Lung (tissue), 12 donors: ENCODE data around the gene ABCG8. TPM values are rescaled to one million over a fixed set of nuclear protein-coding genes. Genes with fewer than 3 reads are reported as not detected.

Experiments used
- ATAC-seq: fragments of 200-7000 bp; cut with Tn5 transposase; one replicate; pipeline ENCODE4 v1.9.1; 2020; ENCODE audit warnings: moderate number of reproducible peaks; ENCODE audit not compliant: insufficient read depth, low FRiP score
- DNase-seq, 3 donors: peaks; one replicate each; pipeline ENCODE4 v3.0.0-alpha.2; 2013 to 2017
- H3K27ac ChIP-seq, 2 donors: one replicate each; pipeline ENCODE4 v1.5.1; 2013; ENCODE audit warnings: mild to moderate bottlenecking in 2 of 2, moderate library complexity in 2 of 2, control low read depth in 1 of 2, inconsistent platforms in 1 of 2, low read depth in 1 of 2, low read length in 1 of 2
- H3K27me3 ChIP-seq, 3 donors: one replicate each; pipeline ENCODE4 v1.5.1; 2013; ENCODE audit warnings: low read length in 2 of 3; ENCODE audit not compliant: control insufficient read depth in 3 of 3, insufficient read depth in 3 of 3
- H3K36me3 ChIP-seq, 4 donors: one replicate each; pipeline ENCODE4 v1.5.1; 2013; ENCODE audit warnings: low read length in 4 of 4, mild to moderate bottlenecking in 1 of 4, moderate library complexity in 1 of 4; ENCODE audit not compliant: control insufficient read depth in 4 of 4, insufficient read depth in 4 of 4
- H3K4me1 ChIP-seq, 5 donors: one replicate each; pipeline ENCODE4 v1.5.1; 2013; ENCODE audit warnings: low read length in 5 of 5, mild to moderate bottlenecking in 2 of 5, moderate library complexity in 1 of 5; ENCODE audit not compliant: control insufficient read depth in 5 of 5, insufficient read depth in 5 of 5
- H3K4me3 ChIP-seq: one replicate; pipeline ENCODE4 v1.5.1; 2013; ENCODE audit warnings: mild to moderate bottlenecking, control low read depth, moderate library complexity
- H3K9ac ChIP-seq, 2 donors: one replicate each; pipeline ENCODE4 v1.5.1; 2013; ENCODE audit warnings: low read length in 2 of 2, control low read depth in 1 of 2; ENCODE audit not compliant: insufficient read depth in 1 of 2
- H3K9me3 ChIP-seq, 4 donors: one replicate each; pipeline ENCODE4 v1.5.1; 2013; ENCODE audit warnings: low read length in 3 of 4, mild to moderate bottlenecking in 1 of 4, moderate library complexity in 1 of 4; ENCODE audit not compliant: control insufficient read depth in 4 of 4, insufficient read depth in 3 of 4
- WGBS, 2 donors: extraction: QIAGEN DNeasy Blood & Tissue Kit; methylation state at CpG; one replicate each; pipeline ENCODE4 v1.1.7; 2013; 5-methylcytosine and 5-hydroxymethylcytosine counted together
- polyA plus RNA-seq, 2 donors: library from polyadenylated mRNA; stranded (reverse); fragments of 200-250 nt; gene quantifications; one replicate each; pipeline ENCODE4 v1.2.1, GENCODE V29; 2013
- total RNA-seq, 2 donors: library from RNA; depleted of rRNA in 1 of 2; stranded (reverse); fragments of >200 nt in 1 of 2; gene quantifications; one replicate each; pipeline ENCODE4 v1.2.1, GENCODE V29; 2014 to 2021
- TF ChIP-seq, protein P1 (sequence below): IDR thresholded peaks from 2 replicates; pipeline ENCODE4 v1.5.1; 2012; ENCODE audit warnings: mild to moderate bottlenecking; ENCODE audit errors: control extremely low read depth, extremely low read depth
- donor health status: control.
- donor health status: control.
- donor health status: Bipolar disorder and iron deficiency.
- donor health status: healthy.
- donor health status: DM: yes; HTN: yes; CAD: no.

Gene ABCG8
- total and polyA plus RNA-seq, 4 donors = 0.80 TPM; not detected in 3

DNA sequence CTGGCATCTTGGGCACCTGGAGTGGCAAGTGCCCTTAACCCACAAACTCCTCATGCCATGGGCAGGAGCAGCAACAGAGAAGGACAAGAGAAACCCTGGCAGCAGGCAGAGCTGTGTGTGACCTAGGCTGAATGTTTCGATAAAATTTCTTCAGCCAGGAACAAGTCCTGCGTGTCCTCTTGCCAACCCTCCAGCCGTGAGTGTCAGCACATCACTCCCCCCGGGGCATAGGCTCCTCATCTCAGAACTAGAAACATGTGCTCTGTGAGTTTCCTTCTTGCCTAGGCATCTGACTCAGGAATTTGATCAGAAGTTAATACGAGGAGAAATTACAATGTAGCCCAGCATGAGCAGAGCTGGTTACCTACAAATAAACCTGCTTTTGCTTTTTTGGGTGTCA, 2.2 kb downstream of the ABCG8 start:
- 73 to 93% methylated on average over 5 of the region's 5 CpGs for WGBS, 2 donors
- ATAC-seq = no peak

GRCh38 chr2:43841949-43842865, 3.4 kb downstream of the ABCG8 start:
- DNase-seq = no peak
- H3K27me3 ChIP-seq = no peaks in the 10 kb centered on the region
- no peak for ATAC-seq
- no peaks in the 10 kb centered on the region for H3K36me3 ChIP-seq
- H3K27ac ChIP-seq = no peak overlapping the region
- H3K9ac ChIP-seq = no peak overlapping the region
- TF ChIP-seq, protein P1, sequence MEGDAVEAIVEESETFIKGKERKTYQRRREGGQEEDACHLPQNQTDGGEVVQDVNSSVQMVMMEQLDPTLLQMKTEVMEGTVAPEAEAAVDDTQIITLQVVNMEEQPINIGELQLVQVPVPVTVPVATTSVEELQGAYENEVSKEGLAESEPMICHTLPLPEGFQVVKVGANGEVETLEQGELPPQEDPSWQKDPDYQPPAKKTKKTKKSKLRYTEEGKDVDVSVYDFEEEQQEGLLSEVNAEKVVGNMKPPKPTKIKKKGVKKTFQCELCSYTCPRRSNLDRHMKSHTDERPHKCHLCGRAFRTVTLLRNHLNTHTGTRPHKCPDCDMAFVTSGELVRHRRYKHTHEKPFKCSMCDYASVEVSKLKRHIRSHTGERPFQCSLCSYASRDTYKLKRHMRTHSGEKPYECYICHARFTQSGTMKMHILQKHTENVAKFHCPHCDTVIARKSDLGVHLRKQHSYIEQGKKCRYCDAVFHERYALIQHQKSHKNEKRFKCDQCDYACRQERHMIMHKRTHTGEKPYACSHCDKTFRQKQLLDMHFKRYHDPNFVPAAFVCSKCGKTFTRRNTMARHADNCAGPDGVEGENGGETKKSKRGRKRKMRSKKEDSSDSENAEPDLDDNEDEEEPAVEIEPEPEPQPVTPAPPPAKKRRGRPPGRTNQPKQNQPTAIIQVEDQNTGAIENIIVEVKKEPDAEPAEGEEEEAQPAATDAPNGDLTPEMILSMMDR = no peak
- H3K9me3 ChIP-seq = no peaks in the 10 kb centered on the region
- H3K4me3 ChIP-seq = no peak overlapping the region
- 89 to 96% methylated on average over 14 of the region's 14 CpGs for WGBS, 2 donors
- no peaks in the 10 kb centered on the region for H3K4me1 ChIP-seq

More for the DNA sequence above, 2.2 kb downstream of the ABCG8 start:
- Histone ChIP-seq H3K9me3 (no peaks in the 10 kb centered on the region), H3K27ac (no peak overlapping the region), H3K9ac (no peak overlapping the region), H3K4me1 (no peaks in the 10 kb centered on the region), H3K4me3 (no peak overlapping the region), H3K27me3 (no peaks in the 10 kb centered on the region), H3K36me3 (no peaks in the 10 kb centered on the region)
- DNase-seq = no peak
- TF ChIP-seq, protein P1 = no peak

GRCh38 chr2:43842866-43843226, 4.1 kb downstream of the ABCG8 start:
- WGBS, 2 donors = 84 to 89% methylated on average over 9 of the region's 9 CpGs
- H3K4me3 ChIP-seq = no peak overlapping the region
- H3K27ac ChIP-seq = no peak overlapping the region

More at GRCh38 chr2:43842866-43843226, 4.1 kb downstream of the ABCG8 start:
- Histone ChIP-seq H3K9ac (no peak overlapping the region), H3K27me3 (no peaks in the 10 kb centered on the region), H3K9me3 (no peaks in the 10 kb centered on the region), H3K4me1 (no peaks in the 10 kb centered on the region), H3K36me3 (no peaks in the 10 kb centered on the region)
- TF ChIP-seq, protein P1 = no peak
- ATAC-seq (no peak), DNase-seq (no peak)
